HG03175 (cell line): ENCODE measurements around the gene TXNDC17.
"Not testable (repeated sequence)": the region's sequence is repeated elsewhere in the genome, so short reads cannot be mapped to it uniquely, and the experiment has no call there.

Experiments used
- ATAC-seq: cut with Tn5 transposase; IDR thresholded peaks from one replicate; pipeline ENCODE4 v1.9.1; 2021; ENCODE audit warnings: mild to moderate bottlenecking, moderate library complexity; ENCODE audit not compliant: unreplicated experiment

The TXNDC17 gene

DNA sequence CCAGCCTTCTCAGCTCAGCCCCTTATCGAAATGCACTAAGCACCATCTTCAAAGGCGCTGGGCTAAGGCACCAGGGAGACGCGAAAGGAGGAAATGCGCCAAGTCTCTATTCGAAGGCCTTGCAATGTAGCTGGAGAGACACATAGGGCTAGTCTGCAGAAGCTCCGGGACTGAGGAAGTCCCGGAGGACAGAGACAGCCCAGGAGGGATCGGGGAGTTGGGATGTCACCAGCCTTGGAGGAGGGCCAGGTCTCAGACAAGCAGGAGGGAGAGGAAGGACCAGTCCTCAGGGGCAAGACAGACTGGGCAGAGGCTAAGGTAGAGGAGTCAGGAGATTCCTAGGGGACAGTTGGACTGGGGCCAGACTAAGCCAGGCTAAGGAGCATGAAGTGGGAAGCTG, 19.2 kb downstream of the TXNDC17 start:
- ATAC-seq: no peak

DNA sequence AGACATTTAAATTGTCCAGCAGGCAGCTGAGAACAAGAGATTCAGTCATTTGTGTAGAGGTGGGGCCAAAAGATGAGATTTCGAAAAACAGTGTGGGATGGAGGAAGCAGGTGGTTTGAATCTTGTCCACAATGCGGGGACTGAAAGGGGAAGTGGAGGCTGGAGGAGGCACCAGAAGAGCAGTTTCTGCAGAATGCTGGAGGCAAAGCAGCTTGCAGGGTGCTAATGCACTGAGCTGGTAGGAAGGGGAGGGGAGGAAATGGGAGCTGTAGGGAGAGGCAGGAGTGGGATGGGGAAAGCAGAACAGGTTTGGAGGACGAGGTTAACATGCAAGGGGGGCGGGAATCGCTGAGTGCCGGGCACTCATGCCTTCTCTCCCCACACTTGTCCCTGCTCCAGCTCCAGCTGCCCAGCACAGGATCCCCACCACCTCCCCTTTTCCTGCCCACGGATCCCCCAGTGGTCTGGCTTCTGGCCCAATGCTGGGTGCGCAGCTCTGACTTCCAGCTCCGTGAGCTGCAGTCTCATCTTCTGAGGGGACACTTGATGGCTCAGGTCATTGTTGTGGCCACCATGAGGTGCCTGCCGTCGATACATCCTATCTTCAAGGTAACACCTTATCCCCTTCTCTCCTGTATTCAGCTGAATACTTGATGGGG, 20.1 kb downstream of the TXNDC17 start:
- peak; percentile 80 for ATAC-seq

DNA sequence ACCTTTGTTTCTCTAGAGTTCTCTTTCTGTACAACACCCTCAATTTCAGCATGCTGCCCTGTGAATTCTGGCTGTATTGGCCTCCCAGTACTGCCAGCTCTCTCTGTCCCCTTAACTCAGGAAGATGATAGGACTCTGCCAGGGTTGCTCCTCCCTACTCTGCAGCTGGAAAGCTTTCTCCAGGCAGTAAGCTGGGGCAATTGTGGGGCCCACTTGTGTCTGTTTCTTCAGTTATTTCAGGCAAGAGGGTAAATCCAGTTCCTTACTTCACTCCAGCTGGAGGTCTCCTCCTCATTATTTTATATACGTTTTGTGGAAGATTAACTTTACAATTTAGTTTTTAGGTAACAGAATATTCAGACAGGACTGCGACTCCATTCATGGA, 20.6 kb downstream of the TXNDC17 start:
- ATAC-seq: no peak

DNA sequence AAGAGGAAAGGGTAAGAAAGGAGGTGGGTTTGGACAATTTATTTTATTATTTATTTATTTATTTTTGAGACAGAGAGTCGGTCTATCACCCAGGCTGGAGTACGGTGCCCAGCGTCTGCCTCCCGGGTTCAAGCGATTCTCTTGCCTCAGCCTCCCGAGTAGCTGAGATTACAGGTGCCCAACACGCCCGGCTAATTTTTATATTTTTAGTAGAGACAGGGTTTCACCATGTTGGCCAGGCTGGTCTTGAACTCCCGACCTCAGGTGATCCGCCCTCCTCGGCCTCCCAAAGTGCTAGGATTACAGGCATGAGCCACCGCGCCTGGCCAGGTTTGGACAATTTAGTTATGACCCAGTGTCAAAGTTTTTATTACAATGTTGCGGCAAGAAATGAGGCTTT, 22.3 kb downstream of the TXNDC17 start:
- not testable (repeated sequence) for ATAC-seq

DNA sequence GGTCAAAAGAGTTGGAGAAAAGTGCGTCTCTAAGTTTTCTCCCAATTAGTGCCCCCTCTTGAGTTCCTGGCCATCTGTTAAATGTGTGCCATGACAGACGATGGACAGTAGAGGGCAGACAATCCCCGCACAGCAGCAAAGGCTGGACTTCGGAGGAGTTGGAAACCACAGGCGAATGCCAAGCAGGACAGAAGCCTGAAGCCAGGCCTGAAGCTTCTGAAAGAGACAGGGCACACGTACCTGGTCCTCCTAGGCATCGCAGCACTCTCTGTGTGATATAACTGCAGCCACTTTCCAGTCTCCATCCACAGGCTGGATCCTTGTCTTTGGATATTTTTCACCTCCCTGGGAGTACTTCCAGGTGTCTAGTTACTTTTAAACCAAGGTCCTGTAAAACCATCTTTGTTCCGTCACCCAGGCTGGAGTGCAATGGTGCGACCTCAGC, 25.2 kb downstream of the TXNDC17 start:
- no peak for ATAC-seq

- no peak for ATAC-seq
These were observed 25.7 kb downstream of the TXNDC17 start for GRCh38 chr17:6666557-6666956.

DNA sequence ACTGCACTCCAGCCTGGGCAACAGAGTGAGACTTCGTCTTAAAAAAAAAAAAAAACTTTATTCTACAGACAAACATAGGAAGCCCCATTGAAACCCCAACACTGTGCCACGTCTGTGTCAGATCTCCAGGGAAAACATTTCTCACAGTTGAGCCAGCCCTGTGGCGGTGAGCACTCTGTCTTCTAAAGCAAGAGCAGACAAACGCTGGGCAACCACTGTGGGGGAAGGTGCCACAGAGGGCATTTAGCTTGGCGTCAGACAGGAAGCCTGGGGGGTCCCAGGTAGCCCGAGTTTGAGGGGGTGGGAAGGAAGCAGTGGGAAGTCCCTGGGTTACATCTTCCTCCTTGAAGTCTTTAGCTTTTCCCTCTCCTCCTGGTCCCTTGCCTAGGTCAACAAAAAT, 26.7 kb downstream of the TXNDC17 start:
- ATAC-seq: no peak

DNA sequence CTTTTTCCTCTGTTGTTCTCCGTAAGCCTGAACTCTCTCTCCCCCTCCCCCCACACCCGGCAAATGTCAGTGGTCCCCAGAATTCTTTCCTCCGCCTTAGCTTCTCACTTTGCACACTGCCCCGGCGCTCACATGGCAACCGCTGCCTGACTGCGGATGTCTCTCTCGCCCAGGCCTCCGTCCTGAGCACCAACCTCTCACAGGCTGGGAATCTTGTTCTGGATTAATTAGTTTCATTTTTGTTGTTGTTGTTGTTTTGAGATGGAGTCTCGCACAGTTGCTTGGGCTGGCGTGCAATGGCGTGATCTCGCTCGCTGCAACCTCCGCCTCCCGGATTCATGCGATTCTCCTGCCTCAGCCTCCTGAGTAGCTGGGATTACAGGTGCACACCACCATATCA, 27.4 kb downstream of the TXNDC17 start:
- no peak for ATAC-seq

DNA sequence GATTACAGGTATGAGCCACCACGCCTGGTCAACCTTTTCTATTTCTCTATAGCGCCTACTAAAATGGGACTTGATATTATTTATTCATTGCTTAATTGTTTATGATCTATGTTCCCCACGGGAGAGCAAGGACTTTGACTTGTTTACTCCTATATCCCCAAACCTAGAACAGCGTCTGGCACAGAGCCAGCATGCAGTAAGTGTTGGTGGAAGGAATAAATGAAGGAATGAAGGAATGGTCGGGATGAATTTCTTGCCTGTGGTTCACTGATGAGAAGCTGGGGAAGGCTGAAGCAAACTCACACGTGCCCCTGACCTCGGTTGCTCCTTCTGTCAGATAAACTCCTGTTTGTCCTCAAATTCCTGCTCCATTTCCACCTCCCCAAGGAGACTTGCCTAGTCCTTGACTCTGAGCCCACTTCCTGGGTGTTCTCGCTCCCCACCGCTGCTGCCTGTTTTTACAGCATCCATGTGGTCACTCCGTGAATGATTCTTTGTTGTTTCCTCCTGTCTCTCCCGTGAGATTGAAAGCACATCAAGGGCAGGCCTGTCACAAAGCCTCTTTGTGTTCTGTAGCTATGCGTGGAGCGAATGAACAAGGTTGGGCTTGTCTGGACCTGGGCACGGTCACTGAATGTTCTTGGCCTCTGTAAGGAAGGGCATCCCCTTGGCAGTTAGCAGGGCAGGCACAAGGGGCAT, 28.0 kb downstream of the TXNDC17 start:
- ATAC-seq: no peak

- no peak for ATAC-seq
These were observed 28.8 kb downstream of the TXNDC17 start for GRCh38 chr17:6669479-6670212.

GRCh38 chr17:6670571-6670970, 29.7 kb downstream of the TXNDC17 start:
- no peak for ATAC-seq

GRCh38 chr17:6670999-6671398, 30.1 kb downstream of the TXNDC17 start:
- no peak for ATAC-seq

DNA sequence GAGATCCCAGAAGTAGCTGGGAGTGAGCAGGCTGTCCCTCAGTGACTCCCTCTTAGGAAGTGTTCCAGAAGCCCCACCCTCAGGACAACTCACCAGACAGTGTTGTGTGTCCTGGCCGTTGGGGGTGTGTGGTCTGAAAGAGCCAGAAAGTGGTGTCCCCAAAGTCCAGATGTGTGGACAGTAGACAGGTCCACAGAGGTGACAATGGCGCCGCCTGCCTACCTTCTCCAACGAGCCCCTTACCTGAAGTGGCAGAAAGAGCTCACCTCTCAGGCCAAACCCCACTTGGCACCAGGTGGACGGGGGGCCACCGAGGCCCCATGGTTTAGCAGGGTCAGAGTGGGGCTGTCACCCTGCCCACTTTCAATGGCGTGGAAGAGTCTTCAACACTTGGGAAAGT, 30.6 kb downstream of the TXNDC17 start:
- ATAC-seq: no peak

- ATAC-seq: no peak
These were observed 33.7 kb downstream of the TXNDC17 start for GRCh38 chr17:6674586-6674985.

- no peak for ATAC-seq
These were observed 34.5 kb downstream of the TXNDC17 start for GRCh38 chr17:6675201-6675825.

DNA sequence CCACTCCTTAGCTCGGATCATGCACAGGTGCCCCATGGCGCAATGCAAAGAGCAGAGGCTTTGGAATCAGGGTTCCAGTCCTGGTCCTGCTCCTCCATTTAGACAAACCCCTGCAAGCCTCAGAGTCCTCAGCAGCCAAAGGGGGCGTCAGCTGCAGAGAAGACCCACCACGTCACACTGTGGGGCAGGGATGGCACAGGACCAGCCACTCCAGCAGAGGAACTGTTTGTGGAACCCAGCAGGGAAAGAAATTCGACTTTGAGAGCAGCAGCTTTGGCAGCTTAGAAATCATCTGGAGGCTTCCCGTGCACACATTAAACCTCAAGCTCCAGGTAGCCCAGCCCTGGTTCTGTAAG, 35.9 kb downstream of the TXNDC17 start:
- no peak for ATAC-seq

DNA sequence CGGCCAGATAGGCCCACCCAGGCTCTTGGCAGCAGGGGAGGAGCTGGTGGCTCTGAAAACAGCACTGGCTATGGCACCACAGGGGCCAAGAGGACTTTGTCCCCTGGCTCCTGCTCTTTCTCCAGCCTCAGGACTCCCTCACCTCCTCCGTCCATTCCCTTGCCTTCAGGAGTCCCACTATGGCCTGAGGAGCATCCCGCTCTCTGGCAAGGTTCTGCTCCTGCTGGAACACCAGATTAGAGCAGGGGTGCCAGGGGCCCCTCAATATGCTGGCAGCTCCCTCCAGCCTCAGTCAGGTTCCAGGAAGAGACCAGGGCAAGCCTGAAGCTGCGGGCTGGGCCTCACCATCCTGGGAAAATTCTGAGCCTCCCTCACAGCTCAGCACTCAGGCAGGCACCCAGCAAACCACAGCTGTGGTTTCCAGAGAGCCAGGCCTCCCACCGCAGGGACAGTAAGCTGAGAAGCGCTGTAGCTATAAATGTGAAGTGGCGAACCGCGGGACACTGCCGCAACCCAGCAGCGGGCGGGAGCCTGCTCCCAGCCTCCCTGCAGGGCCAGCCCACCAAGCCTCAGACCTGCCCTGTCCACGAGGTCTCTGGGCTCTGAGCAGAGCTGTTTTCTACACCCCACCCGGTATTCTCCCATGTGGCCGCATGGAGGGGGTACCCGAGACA, 36.4 kb downstream of the TXNDC17 start:
- ATAC-seq: no peak

DNA sequence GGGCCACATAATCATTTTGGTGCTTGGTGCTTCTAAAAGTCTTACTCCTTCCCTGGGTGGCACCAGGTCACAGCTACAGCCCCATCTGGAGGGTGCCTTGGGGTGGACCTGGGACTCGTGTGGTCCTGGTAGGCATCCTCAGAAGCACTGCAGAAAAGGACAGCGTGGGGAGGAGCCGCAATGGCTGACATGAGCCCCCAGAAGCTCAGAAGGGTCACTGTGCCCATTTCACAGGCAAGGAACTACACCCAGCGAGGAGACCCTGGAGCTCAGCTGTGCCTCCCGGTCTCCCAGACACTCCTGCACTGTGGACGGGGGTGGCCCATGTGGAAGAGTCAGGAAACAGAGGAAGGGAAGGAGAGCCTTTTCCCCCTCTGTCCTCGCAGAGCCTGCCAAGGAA, 37.1 kb downstream of the TXNDC17 start:
- no peak for ATAC-seq

- no peak for ATAC-seq
These were observed 38.4 kb downstream of the TXNDC17 start for GRCh38 chr17:6679241-6679640.

DNA sequence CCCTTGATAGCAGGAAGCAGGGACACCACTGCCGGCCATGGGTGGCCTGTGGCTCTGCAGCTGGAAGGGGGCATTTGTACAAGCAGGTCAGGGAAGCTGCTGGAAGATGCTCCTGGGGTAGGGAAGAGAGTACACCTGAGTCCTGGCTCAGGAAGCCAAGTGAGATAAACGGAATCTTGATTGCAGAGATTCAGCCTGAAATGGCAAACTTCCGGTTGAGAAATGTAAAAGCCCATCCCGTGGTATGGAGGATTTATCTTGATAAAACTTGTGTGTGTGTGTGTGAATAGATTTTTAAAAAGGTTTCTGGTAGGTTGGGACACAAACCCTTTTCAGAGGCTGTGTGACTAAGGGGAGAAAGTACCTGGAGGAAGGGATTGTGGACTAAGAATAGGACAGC, 40.3 kb downstream of the TXNDC17 start:
- ATAC-seq: no peak

- ATAC-seq: no peak
These were observed 40.8 kb downstream of the TXNDC17 start for GRCh38 chr17:6681671-6682070.
